HG02973 (cell line): ENCODE measurements around the gene ACAP2.
"Not testable (repeated sequence)": the region's sequence is repeated elsewhere in the genome, so short reads cannot be mapped to it uniquely, and the experiment has no call there.

Experiments used
- ATAC-seq: cut with Tn5 transposase; IDR thresholded peaks from one replicate; pipeline ENCODE4 v1.9.1; 2021; ENCODE audit warnings: moderate library complexity; ENCODE audit not compliant: unreplicated experiment

The ACAP2 gene

GRCh38 chr3:195445885-195446284 lies 3.1 kb upstream of the ACAP2 start:
- ATAC-seq = no peak

DNA sequence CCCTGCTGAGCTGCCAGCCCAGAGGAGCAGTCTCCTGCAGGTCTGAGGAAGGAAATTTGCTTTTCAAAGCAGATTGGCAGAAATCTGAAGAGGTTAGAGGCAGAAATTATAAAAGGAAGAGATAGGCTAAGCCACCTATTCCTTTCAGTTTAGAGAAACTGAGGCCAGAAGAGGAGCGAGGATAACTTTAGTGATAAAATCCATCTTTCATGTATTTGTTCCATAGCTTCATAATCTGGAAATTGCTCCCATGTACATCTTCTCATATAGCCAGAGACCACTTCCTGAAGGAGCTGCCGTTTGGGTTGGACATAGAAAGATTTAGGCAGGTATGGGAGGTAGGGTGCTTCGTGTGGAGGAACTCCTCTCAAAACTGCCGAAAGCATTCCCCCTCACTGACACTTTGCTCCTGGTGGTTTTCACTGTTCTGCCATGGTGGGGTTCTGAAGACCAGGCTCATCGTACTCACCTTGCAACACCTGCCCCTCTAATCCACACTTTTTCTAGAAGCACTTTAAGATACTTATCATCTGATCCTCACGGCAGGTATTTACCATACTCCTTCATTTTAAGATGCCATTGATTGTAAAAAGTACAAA lies 670 bp upstream of the ACAP2 start:
- no peak for ATAC-seq

GRCh38 chr3:195441992-195442572 lies 738 bp downstream of the ACAP2 start:
- ATAC-seq = peak; percentile 1

DNA sequence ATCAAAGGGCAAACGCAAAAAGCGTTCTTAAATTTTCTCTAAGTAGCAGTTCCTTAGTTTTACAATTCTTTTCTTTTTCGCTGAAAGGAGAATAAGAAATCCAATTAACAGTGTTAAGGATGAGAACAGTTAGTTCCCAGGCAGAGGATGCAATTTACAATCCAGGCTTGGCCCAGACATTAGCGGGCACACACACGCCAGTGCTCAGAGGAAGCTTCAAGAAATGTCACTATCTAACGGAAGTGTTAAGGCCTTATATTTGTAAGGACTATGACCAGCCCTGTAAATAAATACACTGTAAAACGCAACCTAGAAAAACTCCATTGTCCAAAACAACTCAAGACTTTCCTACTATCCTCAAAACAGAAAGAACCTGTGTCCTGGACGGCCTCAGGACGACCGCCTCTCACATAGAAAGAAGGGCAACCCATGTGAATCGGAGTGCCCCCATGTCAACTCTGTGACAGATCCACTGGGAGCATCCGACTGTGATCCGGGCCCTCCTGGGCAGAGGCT lies 1.3 kb downstream of the ACAP2 start:
- no peak for ATAC-seq

DNA sequence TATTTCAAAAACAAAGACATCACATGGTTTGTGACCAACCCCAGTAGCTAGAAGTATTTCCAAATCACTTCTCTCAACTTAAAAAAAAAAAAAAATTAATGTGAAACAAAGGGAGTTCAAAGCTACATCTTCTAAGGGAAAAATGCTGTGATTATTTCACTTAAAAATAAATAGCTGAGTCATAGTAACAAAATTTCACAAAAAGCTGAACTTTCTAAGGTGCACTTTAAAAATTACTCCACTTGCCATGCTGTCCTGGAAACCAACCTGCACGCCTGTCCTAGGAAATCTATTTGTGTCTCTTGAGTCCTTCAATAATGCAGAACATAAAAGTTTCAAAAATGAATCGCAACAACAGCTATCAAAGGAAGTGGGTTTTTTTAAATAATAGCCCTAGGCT lies 1.8 kb downstream of the ACAP2 start:
- ATAC-seq = no peak

DNA sequence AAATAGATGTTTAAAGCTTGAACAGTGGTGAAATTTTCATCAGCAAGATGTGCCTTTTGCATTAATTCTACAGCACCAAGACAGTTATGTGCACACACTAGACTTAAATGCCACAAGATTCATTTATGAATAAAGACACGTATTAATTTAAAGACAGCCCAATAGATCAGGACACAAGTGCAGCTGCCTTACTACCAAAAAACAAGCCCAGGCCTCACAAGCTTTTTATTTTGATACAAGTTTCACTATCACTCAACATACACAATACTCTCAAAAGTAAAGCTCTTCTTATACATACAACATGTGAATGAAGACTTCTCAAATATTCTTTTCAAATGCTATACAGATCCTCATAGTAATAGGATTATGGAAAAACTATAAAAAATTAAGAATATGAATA lies 2.4 kb downstream of the ACAP2 start:
- ATAC-seq = no peak

- ATAC-seq = no peak
These were observed 4.4 kb downstream of the ACAP2 start for GRCh38 chr3:195438371-195438770.

DNA sequence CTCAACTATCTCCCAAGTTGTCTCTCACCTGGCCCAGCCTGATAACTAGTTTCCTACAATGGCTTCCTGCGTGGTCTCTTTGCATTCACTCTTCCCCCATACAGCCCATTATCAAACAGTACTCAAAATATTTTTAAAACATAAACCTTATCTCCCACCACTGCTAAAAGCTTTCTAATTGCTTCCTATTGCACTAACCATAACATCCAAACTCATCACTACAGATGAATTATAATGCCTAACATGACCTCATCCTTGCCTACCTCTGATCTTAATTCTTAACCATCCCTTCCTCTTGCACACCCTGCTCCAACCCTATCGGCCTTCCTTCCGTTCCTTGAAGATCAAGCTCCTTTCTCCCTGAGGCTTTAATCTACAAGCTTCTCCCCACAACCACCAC lies 17.0 kb downstream of the ACAP2 start:
- no peak for ATAC-seq

- no peak for ATAC-seq
These were observed 19.0 kb downstream of the ACAP2 start for GRCh38 chr3:195423818-195424217.

- no peak for ATAC-seq
These were observed 21.4 kb downstream of the ACAP2 start for GRCh38 chr3:195421400-195421799.

GRCh38 chr3:195416795-195417194 lies 26.0 kb downstream of the ACAP2 start:
- no peak for ATAC-seq

- no peak for ATAC-seq
These were observed 31.0 kb downstream of the ACAP2 start for GRCh38 chr3:195411836-195412235.

- ATAC-seq = no peak
These were observed 32.3 kb downstream of the ACAP2 start for GRCh38 chr3:195410546-195410945.

DNA sequence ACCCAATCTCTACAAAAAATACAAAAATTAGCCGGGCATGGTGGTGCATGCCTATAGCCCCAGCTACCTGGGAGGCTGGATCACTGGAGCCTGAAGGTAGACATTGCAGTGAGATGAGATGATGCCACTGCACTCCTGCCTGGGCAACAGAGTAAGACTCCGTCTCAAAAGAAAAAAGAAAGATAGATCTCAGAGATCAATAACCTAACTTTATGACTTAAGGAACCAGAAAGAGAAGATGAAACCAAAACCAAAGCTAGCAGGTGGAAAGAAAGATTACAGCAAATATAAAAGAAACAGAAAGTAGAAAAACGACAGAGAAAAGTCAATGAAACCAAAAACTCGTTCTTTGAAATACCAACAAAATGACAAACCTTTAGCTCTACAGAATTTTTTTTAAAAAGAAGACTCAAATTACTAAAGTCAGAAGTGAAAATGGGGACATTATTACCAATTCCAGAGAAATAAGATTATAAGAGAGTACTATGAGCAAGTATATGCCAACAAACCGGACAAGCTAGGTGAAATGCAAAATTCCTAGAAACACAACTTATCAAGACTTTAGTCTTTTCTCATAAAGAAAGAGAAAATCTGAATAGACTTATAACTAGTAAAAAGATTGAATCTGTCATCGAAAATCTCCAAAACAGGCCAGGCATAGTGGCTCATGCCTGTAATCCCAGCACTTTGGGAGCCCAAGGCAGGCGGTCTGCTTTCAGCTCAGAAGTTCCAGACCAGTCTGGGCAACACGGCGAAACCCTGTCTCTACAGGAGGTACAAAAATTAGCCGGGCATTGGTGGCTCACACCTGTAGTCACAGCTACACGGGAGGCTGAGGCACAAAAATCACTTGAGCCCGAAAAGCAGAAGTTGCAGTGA lies 35.0 kb downstream of the ACAP2 start:
- no peak for ATAC-seq

- no peak for ATAC-seq
These were observed 37.2 kb downstream of the ACAP2 start for GRCh38 chr3:195405651-195406050.

- no peak for ATAC-seq
These were observed 38.9 kb downstream of the ACAP2 start for GRCh38 chr3:195403841-195404408.

GRCh38 chr3:195403244-195403643 lies 39.6 kb downstream of the ACAP2 start:
- no peak for ATAC-seq

DNA sequence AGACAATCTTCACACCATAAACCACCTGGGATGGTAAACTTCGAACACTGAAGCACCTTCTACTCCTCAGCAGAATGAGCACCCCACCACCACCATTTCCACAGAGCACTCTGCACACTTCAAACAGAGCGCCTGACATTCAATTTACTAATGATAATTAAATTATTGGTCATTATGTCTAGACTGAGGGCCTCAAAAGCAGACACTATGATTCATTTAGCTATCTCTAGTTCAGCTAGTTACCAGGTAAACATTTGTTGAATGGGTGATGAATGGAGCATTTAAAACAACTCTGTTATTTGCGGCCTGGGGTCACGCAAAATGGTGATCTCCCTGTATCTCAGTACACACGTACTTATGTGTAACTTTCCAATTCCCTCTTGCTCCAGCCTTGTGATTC lies 40.9 kb downstream of the ACAP2 start:
- ATAC-seq = no peak

GRCh38 chr3:195398460-195398859 lies 44.4 kb downstream of the ACAP2 start:
- not testable (repeated sequence) for ATAC-seq

GRCh38 chr3:195397524-195397923 lies 45.3 kb downstream of the ACAP2 start:
- no peak for ATAC-seq

GRCh38 chr3:195395208-195395816 lies 47.5 kb downstream of the ACAP2 start:
- ATAC-seq = no peak
